ENCODE measurements around the gene DNMT1.
"Not testable (repeated sequence)": the region's sequence is repeated elsewhere in the genome, so short reads cannot be mapped to it uniquely, and the experiment has no call there.

Gene DNMT1

GRCh38 chr19:10205636-10206035, 10.9 kb upstream of the DNMT1 start:
- FAIRE-seq = no peak

GRCh38 chr19:10203686-10204085, 8.9 kb upstream of the DNMT1 start:
- TF ChIP-seq CTCF (IDR thresholded peaks at IDR 0.05; ENCODE audit: insufficient read depth, missing control alignments) = no peak
- FAIRE-seq (no peak), DNase-seq (ENCODE audit: insufficient read length, low spot score) (no peak)

More at GRCh38 chr19:10205636-10206035, 10.9 kb upstream of the DNMT1 start:
- no peak for TF ChIP-seq CTCF (IDR thresholded peaks at IDR 0.05; ENCODE audit: insufficient read depth, missing control alignments)
- DNase-seq (ENCODE audit: insufficient read length, low spot score) = no peak

GRCh38 chr19:10201176-10201575, 6.4 kb upstream of the DNMT1 start:
- FAIRE-seq (no peak), DNase-seq (ENCODE audit: insufficient read length, low spot score) (no peak)
- no peak for TF ChIP-seq CTCF (IDR thresholded peaks at IDR 0.05; ENCODE audit: insufficient read depth, missing control alignments)

- not testable (repeated sequence) for FAIRE-seq; DNase-seq (ENCODE audit: insufficient read length, low spot score)
Observed at GRCh38 chr19:10200101-10200500, 5.3 kb upstream of the DNMT1 start.

- DNase-seq (ENCODE audit: insufficient read length, low spot score); FAIRE-seq: not testable (repeated sequence)
Observed at GRCh38 chr19:10198889-10199644, 4.3 kb upstream of the DNMT1 start.

GRCh38 chr19:10195199-10195519, 406 bp upstream of the DNMT1 start:
- FAIRE-seq (no peak), DNase-seq (ENCODE audit: insufficient read length, low spot score) (no peak)
- no peak for TF ChIP-seq CTCF (IDR thresholded peaks at IDR 0.05; ENCODE audit: insufficient read depth, missing control alignments)

- no peak for DNase-seq (ENCODE audit: insufficient read length, low spot score)
- no peak for FAIRE-seq
- TF ChIP-seq CTCF (IDR thresholded peaks at IDR 0.05; ENCODE audit: insufficient read depth, missing control alignments) = no peak
Observed at GRCh38 chr19:10193790-10194499, 808 bp downstream of the DNMT1 start.

- no peak for FAIRE-seq
- TF ChIP-seq CTCF (IDR thresholded peaks at IDR 0.05; ENCODE audit: insufficient read depth, missing control alignments) = no peak
- no peak for DNase-seq (ENCODE audit: insufficient read length, low spot score)
Observed at GRCh38 chr19:10192922-10193321, 1.8 kb downstream of the DNMT1 start.

All from D721Med (cell line).